Measurements from ENCODE around the gene HLA-C.
A peak's percentile ranks its signal among the peaks of the same experiment; 100 is the strongest.
"Not testable (repeated sequence)": the region's sequence is repeated elsewhere in the genome, so short reads cannot be mapped to it uniquely, and the experiment has no call there.

The HLA-C gene

GRCh38 chr6:31271641-31272357 lies at the start of gene HLA-C:
Gene HLA-C, minus strand, starts transcription at chr6:31272092. Its CDS starts 21 bp downstream, at chr6:31272071.
- peak; percentile 97 for DNase-seq (ENCODE audit: low spot score)

- DNase-seq (ENCODE audit: low spot score): no peak
Measured at GRCh38 chr6:31321005-31321707, 49.3 kb upstream of the HLA-C start.

GRCh38 chr6:31317036-31317435 lies 45.1 kb upstream of the HLA-C start:
- DNase-seq (ENCODE audit: low spot score): no peak

GRCh38 chr6:31309641-31310040 lies 37.7 kb upstream of the HLA-C start:
- no peak for DNase-seq (ENCODE audit: low spot score)

- no peak for DNase-seq (ENCODE audit: low spot score)
Measured at GRCh38 chr6:31308845-31309175, 36.9 kb upstream of the HLA-C start.

GRCh38 chr6:31308050-31308844 lies 36.4 kb upstream of the HLA-C start:
- DNase-seq (ENCODE audit: low spot score): no peak

- DNase-seq (ENCODE audit: low spot score): no peak
Measured at GRCh38 chr6:31307669-31308049, 35.8 kb upstream of the HLA-C start.

- DNase-seq (ENCODE audit: low spot score): no peak
Measured at GRCh38 chr6:31305703-31306219, 33.9 kb upstream of the HLA-C start.

- DNase-seq (ENCODE audit: low spot score): no peak
Measured at GRCh38 chr6:31304683-31305082, 32.8 kb upstream of the HLA-C start.

GRCh38 chr6:31300797-31301196 lies 28.9 kb upstream of the HLA-C start:
- DNase-seq (ENCODE audit: low spot score): no peak

GRCh38 chr6:31299947-31300346 lies 28.1 kb upstream of the HLA-C start:
- no peak for DNase-seq (ENCODE audit: low spot score)

GRCh38 chr6:31299511-31299910 lies 27.6 kb upstream of the HLA-C start:
- DNase-seq (ENCODE audit: low spot score): no peak

GRCh38 chr6:31294056-31294455 lies 22.2 kb upstream of the HLA-C start:
- DNase-seq (ENCODE audit: low spot score): no peak

GRCh38 chr6:31293343-31293742 lies 21.5 kb upstream of the HLA-C start:
- DNase-seq (ENCODE audit: low spot score): peak; percentile 24

GRCh38 chr6:31289788-31290187 lies 17.9 kb upstream of the HLA-C start:
- no peak for DNase-seq (ENCODE audit: low spot score)

- no peak for DNase-seq (ENCODE audit: low spot score)
Measured at GRCh38 chr6:31287619-31288018, 15.7 kb upstream of the HLA-C start.

- no peak for DNase-seq (ENCODE audit: low spot score)
Measured at GRCh38 chr6:31285982-31286381, 14.1 kb upstream of the HLA-C start.

GRCh38 chr6:31285486-31285885 lies 13.6 kb upstream of the HLA-C start:
- no peak for DNase-seq (ENCODE audit: low spot score)

GRCh38 chr6:31279647-31280046 lies 7.8 kb upstream of the HLA-C start:
- DNase-seq (ENCODE audit: low spot score): not testable (repeated sequence)

- DNase-seq (ENCODE audit: low spot score): no peak
Measured at GRCh38 chr6:31272836-31273626, 1.1 kb upstream of the HLA-C start.

GRCh38 chr6:31272436-31272835 lies 544 bp upstream of the HLA-C start:
- DNase-seq (ENCODE audit: low spot score): no peak
